Activated CD4-positive, CD25-positive, alpha-beta regulatory T cell treated with anti-CD3 and anti-CD28 coated beads, Interleukin-2, amount 50 U/mL, for 16 hours (primary cell): ENCODE data around the gene FZD2.
"Not testable (repeated sequence)": the region's sequence is repeated elsewhere in the genome, so short reads cannot be mapped to it uniquely, and the experiment has no call there.

Source experiments
- DNase-seq: peaks from one replicate; pipeline ENCODE4 v3.0.0-alpha.2; 2020; ENCODE audit warnings: low read depth, low spot score

Gene FZD2

DNA sequence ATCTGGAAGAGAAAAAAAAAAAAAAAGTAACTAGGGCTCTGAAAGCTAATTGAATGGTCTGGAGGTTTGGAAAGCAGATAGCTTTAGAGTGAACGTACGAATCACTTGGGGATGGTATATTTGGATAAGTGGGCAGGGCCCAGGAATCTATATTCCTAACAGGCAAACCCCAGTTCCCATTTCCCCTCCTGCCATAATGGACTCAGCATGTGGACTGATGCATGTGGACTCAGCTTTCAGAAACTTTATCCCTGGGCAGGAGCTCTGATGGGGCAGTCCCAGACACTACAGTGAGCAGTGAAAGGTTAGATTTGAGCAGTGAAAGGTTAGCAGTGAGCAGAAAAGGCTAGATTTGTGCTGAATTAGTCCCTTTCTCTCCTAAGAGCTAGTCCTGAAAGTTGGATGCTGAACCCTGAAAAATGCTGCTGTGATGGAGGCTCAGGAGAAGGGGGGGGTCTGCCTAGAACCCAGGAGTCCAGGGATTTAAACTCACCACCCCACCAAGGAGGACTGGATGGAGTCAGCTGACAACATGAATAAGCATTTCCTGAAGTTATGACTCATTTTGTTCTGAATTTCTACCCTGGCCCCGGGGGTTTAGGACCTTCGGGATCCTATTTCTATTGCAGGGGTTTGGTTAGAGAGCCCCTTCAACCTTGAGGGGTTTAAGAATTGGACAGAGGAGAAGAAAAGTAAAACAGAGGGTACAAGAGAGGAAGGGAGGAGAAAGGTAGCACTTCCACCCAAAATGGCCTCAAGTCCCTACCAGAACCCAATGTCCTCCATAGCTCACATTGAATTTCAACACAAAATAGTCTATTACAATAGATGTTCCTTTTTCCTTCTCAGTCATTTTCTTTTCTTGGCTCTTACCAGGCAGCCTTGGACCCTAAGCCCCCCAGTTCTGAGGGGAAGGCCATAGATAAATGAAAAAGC lies 10.3 kb upstream of the FZD2 start:
- DNase-seq, result no peak

DNA sequence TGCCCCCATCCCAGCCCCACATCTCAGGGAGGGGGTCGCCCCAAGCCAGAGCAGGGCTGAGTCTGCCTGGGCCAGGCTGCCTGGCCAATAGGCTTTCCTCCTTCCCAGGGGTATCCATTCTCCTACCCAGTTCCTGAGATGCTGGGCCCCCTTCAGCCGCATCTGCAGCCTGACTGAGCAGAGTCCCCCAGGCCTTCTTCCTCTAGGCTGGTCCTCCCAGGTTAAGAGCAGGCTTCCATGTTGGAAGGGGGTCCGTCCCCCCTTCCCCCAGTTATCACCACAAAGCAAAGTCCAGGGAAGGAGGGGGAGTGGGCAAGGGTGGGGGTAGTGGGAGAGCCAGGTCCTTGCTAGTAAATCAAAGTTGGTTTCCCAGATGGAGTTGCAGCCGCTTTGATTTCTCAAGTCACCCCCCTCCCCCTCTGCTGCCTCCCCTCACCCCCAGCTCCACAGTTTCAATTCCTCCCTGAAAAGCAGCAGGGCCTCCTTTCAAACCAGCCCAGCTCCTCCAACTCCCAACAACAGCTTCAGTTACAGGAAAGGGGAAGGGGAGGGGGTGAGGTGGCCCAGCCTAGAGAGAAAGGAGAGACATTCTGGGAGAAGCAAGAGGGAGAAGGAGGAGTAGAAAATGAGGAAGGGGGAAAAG lies 9.5 kb upstream of the FZD2 start:
- DNase-seq, result no peak

DNA sequence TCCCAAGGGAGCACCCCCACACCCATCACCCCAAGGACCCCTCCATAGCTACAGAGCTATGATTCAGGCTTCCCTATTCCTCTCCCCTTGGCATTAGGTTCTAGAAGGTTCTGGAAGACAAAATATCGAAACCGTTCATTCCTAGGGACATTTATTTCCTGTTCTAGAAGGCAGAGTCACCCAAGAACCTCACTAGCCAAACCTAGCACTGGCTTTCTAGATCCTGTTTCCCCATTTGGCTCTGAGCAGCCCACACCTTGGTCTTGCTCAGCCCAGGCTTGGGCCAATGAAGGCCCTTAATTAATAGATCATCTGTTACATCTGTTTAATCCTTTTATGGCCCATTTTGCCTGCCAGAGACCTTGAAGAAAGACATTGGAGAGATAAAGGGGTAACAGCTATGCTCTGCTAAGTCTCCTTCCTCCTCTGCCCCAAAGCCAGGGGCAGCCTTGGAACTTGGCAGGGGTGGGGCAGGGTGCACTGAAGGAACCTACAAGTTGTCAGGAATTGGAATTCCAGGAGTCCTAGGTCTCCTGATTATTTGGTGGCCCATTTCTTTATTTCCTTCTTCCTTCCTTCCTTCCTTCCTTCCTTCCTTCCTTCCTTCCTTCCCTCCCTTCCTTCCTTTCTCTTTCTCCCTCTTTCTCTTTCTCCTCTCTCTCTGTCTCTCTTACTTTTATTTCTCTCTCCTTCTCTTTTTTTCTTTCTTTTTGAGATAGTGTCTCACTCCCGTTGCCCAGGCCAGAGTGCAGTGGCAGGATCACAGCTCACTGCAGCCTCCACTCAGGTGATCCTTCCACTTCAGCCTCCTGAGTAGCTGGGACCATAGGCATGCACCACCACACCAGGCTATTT lies 8.7 kb upstream of the FZD2 start:
- no peak for DNase-seq

DNA sequence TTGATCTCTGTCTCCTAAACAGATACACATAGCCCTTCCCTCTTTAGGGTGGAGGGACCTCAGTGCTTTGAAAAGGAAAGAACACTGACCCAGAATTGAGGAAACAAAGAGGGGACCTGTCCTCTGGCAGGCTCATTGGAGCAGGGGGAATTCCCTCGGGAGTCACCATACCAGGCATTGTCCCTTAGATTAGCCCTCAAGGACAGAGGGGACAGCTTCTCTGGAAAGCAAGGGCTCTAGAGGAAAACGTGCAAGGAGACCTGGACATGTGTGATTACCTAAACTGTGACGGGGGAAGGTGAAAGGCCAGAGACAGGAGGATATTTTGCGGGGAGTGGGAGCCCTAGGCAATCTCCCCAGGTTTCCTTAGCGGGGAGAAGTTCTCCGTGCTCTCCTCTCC lies 7.6 kb upstream of the FZD2 start:
- no peak for DNase-seq

DNA sequence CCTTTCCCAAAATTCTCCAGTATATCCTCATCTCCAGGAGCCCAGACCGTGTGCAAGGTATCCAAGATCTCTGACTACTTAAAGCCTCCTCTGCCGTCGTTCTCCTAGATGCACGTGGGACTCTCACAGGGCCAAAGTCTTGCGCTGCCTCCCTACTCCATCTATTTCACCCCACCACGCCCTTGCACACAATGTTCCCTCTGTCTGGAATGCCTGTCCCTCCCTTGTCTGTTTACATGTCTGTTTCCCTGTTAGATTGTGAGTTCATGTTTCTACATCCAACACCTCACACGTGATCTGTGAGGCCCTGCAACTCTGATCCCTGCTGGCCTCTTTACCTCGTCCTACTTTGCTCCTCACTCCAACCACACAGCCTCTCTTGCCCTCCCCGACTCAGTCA lies 4.9 kb upstream of the FZD2 start:
- DNase-seq, result no peak

DNA sequence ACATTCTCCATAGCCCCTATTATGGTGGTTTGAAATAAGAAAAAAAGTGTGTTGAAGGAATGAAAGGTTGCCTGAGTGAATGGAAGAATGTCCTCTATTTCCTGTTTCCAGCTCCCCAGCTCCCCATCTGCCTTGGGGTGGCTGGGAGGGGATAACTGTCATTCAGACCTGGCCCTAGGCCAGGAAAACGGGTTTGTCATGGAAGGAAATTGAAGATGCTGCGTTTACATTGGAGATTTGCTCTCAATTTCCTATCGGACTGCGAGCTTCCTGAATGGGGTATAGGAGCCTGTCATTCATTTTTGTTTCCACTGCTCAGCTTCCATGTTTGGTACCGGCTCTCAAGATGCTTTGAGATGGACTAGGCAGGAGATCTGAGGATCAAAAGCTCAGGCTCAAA lies 2.2 kb upstream of the FZD2 start:
- no peak for DNase-seq

DNA sequence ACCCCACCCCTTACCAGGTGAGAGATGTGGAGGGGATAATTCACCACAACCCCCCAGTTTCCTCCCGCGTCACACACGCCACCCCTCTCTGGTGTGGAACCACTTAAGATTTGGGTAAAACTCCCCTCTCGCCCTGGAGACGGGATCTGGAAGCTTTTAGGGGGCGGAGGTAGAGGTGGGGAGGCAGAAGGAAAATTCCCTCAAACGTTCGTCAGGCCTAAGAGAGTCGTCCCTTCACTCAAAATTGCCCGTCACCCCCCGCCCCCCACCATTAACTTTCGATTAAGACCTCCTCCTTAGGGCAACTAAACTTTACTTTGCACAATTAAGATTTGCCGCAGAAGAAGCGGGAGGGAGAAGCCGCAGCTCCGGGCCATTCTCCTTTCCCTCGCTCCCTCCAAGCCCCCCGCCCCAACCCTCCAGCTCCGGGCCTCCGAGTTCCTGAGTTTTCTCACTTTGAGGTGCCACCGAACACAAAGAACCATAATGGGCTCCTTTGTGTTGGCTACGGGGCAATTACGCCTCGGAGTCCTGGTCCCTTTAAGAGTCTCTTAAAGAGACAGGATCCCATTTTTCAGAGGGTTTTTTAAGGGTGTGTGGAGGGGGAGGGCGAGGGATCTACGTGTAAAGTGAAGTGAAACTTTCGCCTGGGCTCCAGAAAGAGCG lies 985 bp upstream of the FZD2 start:
- DNase-seq, result no peak

DNA sequence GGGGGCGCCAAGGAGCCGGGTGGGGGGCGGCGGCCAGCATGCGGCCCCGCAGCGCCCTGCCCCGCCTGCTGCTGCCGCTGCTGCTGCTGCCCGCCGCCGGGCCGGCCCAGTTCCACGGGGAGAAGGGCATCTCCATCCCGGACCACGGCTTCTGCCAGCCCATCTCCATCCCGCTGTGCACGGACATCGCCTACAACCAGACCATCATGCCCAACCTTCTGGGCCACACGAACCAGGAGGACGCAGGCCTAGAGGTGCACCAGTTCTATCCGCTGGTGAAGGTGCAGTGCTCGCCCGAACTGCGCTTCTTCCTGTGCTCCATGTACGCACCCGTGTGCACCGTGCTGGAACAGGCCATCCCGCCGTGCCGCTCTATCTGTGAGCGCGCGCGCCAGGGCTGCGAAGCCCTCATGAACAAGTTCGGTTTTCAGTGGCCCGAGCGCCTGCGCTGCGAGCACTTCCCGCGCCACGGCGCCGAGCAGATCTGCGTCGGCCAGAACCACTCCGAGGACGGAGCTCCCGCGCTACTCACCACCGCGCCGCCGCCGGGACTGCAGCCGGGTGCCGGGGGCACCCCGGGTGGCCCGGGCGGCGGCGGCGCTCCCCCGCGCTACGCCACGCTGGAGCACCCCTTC lies 484 bp downstream of the FZD2 start:
- no peak for DNase-seq

DNA sequence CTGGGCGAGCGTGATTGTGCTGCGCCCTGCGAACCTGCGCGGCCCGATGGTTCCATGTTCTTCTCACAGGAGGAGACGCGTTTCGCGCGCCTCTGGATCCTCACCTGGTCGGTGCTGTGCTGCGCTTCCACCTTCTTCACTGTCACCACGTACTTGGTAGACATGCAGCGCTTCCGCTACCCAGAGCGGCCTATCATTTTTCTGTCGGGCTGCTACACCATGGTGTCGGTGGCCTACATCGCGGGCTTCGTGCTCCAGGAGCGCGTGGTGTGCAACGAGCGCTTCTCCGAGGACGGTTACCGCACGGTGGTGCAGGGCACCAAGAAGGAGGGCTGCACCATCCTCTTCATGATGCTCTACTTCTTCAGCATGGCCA lies 1.0 kb downstream of the FZD2 start:
- no peak for DNase-seq

DNA sequence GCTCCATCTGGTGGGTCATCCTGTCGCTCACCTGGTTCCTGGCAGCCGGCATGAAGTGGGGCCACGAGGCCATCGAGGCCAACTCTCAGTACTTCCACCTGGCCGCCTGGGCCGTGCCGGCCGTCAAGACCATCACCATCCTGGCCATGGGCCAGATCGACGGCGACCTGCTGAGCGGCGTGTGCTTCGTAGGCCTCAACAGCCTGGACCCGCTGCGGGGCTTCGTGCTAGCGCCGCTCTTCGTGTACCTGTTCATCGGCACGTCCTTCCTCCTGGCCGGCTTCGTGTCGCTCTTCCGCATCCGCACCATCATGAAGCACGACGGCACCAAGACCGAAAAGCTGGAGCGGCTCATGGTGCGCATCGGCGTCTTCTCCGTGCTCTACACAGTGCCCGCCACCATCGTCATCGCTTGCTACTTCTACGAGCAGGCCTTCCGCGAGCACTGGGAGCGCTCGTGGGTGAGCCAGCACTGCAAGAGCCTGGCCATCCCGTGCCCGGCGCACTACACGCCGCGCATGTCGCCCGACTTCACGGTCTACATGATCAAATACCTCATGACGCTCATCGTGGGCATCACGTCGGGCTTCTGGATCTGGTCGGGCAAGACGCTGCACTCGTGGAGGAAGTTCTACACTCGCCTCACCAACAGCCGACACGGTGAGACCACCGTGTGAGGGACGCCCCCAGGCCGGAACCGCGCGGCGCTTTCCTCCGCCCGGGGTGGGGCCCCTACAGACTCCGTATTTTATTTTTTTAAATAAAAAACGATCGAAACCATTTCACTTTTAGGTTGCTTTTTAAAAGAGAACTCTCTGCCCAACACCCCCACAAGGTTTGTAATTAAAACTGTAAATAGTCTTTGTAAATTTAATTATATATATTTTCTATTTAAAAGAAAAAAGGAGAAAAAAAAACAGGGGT lies 1.7 kb downstream of the FZD2 start:
- DNase-seq, result no peak

DNA sequence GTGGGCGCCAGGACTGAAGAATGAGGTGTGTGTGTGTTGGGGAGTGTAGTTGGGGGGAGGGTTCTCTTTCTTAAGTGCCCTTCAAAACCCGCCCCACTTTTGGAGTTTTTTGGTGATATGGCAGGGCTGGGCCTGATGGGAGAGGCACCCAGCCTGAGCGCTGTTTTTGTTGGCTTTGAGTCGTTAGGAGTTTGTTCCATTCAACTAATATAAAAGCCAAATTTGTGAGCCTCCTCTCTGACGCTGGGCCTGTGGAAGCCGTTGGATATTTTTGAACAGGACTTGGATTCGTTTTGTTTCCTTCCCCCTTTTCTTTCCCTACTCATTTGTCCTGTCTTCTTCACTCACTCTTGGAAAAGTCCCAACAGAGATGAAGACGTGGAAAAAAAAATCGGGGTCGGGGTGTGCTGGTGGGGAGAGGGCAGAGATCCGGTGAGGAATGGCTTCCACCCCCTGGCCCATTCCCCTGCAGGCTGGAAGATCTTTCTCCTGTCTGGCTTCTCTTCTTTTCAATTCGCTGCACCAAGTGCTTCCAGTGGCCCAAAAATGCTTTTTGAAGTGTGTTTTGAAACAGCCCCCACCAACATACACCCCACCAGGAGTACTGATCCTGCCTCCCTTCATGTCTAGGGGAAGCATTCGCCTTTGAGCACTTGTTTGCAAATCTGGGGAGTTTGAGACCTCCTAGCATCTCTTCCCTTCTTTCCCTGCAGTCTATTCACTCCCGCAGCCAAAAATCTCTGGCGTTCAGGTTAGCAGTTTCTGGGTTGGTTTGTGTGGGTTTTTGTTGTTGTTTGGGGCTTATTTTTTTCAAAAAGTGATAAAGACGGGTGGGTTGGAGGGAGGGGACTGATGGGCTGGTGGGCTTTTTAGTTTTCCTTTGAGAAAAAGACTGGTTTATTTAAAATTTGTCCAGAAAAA lies 2.6 kb downstream of the FZD2 start:
- no peak for DNase-seq

DNA sequence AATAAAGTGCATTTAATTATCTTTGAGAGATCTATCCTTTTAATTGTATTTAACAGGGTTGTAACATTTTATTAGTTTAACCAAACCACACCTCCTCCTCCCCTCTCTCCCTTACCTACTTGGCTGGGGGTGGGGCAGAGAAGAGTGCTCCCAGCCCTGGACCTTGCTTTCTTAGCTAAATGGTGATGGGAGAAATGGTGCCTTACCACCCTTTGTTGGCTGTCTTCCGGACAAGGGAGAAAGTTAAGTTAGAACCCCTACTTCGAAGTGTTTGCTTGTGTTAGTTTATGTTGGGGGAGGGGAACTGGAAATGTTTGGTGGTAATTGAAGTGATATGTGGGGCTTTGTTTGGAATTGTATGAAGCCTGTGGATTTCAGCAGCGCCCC lies 3.9 kb downstream of the FZD2 start:
- no peak for DNase-seq

DNA sequence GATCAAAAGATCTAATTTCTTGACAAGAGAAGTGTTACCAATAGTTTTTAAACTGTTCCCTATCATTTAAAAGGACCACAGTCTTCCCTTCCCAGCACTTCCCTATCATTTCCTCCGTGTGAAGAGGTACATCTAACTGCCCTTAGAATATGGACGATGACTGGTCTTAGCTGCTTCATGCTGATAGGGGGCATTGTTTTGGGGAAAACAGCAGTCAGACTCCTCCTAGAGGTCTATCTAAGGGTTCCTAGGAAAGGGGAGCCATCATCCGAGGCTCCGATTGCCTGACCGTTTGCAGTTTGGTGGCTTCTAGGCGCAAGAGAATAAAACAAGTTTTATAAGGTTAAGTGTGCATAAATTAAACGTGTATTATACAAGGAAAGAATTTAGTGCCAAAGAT lies 7.1 kb downstream of the FZD2 start:
- DNase-seq, result no peak

DNA sequence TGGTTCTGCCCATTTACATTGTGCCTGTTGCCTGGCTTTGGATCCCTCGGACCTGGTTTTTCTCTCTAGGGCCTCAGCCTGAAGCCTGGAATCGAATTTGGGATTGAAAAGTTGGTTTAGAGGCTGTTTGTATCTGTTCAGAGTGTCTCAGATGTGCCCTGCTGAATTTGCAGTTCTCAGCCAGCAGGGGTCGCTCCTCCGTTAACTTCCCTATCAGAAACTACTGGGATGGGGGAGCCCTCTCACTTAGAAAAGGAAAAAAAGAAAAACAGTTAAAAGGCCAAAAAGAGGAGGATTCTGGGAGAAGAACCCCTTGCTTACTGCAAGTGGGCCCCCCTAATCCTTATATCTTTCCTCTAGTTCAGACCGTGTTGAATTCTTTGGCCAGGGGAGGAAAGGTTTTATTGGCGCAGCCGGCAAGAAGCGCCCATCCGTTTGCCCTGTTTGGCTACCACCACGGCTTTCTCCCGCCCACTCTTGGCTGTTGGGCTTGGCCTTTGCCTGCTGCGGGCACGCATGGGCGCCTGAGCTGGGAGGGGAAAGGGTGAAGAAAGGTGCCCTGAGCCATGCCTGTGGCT lies 8.7 kb downstream of the FZD2 start:
- DNase-seq, result no peak

DNA sequence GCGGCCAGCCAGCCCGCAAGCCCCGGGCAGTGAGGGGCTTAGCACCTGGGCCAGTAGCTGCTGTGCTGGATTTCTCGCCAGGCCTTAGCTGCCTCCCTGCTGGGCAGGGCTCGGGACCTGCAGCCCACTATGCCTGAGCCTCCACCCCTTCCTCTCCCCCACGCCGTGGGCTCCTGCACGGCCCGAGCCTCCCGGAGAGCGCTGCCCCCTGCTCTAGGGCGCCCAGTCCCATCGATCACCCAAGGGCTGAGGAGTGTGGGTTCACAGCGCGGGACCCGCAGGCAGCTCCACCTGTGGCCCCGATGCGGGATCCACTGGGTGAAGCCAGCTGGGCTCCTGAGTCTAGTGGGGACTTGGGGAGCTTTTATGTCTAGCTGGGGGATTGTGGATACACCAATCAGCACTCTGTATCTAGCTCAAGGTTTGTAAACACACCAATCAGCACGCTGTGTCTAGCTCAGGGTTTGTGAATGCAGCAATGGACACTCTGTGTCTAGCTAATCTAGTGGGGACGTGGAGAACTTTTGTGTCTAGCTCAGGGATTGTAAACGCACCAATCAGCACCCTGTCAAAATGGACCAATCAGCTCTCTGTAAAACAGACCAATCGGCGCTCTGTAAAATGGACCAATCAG lies 11.1 kb downstream of the FZD2 start:
- not testable (repeated sequence) for DNase-seq

DNA sequence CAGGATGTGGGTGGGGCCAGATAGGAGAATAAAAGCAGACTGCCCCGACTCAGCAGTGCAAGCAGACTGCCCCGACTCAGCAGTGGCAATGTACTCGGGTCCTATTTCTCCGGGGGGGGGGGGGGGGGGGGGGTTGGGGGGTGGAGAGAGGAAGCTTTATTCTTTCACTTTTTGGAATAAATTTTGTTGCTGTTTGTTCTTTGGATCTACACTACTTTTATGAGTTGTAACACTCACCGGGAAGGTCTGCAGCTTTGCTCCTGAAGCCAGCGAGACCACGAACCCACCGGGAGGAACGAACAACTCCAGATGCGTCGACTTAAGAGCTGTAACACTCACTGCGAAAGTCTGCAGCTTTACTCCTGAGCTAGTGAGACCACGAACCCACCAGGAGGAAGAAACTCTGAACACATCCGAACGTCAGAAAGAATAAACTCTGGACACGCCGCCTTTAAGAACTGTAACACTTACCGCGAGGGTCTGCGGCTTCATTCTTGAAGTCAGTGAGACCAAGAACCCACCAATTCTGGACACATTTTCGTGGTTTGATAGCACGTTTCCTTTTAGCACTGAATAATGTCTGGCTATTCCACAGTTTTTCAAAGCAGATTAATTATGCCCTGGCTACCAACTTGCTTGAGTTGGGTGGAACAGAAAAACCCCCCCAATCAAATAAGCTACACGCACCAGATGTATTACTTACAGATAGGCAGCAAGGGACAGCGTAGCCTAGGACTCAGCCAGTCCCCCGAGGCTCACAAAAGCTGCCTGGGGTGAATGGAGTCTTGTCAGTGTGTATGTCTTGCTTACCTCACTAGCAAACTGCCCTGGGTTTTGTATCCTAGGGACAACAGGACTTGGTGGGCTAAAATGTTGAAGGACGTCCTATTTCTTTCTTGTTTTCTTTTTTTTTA lies 11.9 kb downstream of the FZD2 start:
- no peak for DNase-seq

DNA sequence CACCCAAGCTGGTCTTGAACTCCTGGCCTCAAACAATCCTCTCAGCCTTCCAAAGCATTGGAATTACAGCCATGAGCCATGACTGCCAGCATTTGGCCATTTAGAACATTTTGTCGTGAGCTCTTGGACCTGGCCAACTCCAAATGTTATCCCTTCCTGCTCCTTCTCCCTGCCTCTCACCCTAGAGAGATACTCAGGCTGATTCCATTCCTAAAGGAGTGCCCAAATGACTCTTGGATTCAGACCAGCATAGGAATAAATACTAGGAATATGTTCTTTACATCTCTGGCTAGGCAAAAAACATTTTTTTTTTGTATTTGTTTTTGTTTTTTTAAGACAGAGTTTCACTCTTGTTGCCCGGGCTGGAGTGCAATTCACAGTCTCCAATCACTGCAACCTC lies 15.5 kb downstream of the FZD2 start:
- DNase-seq, result no peak
